Activated T-helper 17 cell treated with anti-CD3 and anti-CD28 coated beads, Interleukin-2, amount 50 U/mL, for 72 hours (primary cell): ENCODE data around the gene TEAD1. TPM values are rescaled to one million over a fixed set of nuclear protein-coding genes. Genes with fewer than 3 reads are reported as not detected.

Source experiments
- ATAC-seq: fragments of 150-1000 bp; cut with Tn5 transposase; replicated peaks from 2 replicates; pipeline ENCODE4 v1.10.0; 2021; ENCODE audit warnings: mild to moderate bottlenecking, moderate library complexity
- H3K27ac Mint-ChIP-seq: one replicate; pipeline ENCODE4 v1.8.0; 2022; ENCODE audit warnings: mixed read lengths
- H3K27me3 Mint-ChIP-seq: one replicate; pipeline ENCODE4 v1.8.0; 2022; ENCODE audit warnings: mixed read lengths
- H3K36me3 Mint-ChIP-seq: one replicate; pipeline ENCODE4 v1.8.0; 2022; ENCODE audit warnings: low read depth, mild to moderate bottlenecking, mixed read lengths
- H3K4me1 Mint-ChIP-seq: one replicate; pipeline ENCODE4 v1.8.0; 2022; ENCODE audit warnings: mixed read lengths
- H3K4me3 Mint-ChIP-seq: one replicate; pipeline ENCODE4 v1.8.0; 2022; ENCODE audit warnings: mild to moderate bottlenecking, mixed read lengths
- H3K9me3 Mint-ChIP-seq: one replicate; pipeline ENCODE4 v1.8.0; 2022; ENCODE audit warnings: mixed read lengths
- total RNA-seq, 2 donors: library from RNA; stranded (reverse); gene quantifications; one replicate each; pipeline ENCODE4 v1.2.3, GENCODE V29; 2022

The TEAD1 gene
- total RNA-seq, 2 donors from 2014 or later: 1.2 to 1.6 TPM

- no peak for ATAC-seq
- Mint-ChIP-seq H3K4me3 (no peak overlapping the region), H3K9me3 (no peaks in the 10 kb centered on the region), H3K27ac (no peak overlapping the region), H3K27me3 (peaks cover 2% of the 10 kb centered on the region), H3K4me1 (no peaks in the 10 kb centered on the region), H3K36me3 (no peaks in the 10 kb centered on the region)
Observed at GRCh38 chr11:12790861-12791616, 116.8 kb downstream of the TEAD1 start.

DNA sequence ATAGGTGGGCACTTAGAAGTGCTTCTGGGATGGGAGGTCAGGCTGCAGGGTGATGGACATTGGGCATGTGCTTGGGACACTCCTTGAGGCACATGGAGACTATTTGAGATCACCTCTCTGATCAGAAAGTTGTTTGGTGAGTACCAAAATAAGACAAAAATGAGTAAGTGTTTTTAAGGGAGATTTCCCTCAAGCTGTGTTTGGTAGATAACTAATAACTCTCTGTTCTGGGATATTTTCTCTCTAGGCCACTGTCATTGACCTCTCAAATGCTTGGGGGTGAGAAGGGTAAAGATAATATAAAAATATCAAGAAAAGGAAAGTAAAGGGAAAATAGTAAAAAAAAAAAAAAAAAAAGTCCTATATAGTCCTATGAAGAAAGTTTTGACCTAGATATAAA lies 117.8 kb downstream of the TEAD1 start:
- Mint-ChIP-seq H3K4me1 (no peaks in the 10 kb centered on the region), H3K4me3 (no peak overlapping the region)
- ATAC-seq: no peak

DNA sequence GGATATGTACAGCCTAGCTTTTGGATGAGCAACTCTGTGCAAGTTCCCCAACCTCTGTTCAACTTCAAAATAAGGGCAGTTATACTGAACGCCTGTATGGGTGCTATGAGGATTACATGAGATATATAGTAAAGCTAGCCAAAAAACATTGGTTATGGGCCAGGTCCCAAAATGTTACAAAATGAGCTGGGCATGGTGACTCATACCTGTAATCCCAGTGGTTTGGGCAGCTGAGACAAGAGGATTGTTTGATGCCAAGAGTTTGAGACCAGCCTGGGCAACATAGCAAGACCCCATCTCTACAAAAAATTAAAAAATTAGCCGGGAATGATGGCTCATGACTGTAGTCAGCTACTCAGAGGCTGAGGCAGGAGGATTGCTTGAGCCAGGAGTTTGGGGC lies 118.4 kb downstream of the TEAD1 start:
- no peak for ATAC-seq
- Mint-ChIP-seq H3K4me3 (no peak overlapping the region), H3K36me3 (no peaks in the 10 kb centered on the region), H3K9me3 (no peaks in the 10 kb centered on the region), H3K27me3 (peaks cover 8% of the 10 kb centered on the region), H3K4me1 (no peaks in the 10 kb centered on the region), H3K27ac (no peak overlapping the region)

More for the DNA sequence above, 117.8 kb downstream of the TEAD1 start:
- no peak overlapping the region for H3K27ac Mint-ChIP-seq
- H3K36me3 Mint-ChIP-seq: no peaks in the 10 kb centered on the region
- H3K27me3 Mint-ChIP-seq: peaks cover 3% of the 10 kb centered on the region
- H3K9me3 Mint-ChIP-seq: no peaks in the 10 kb centered on the region

- Mint-ChIP-seq H3K4me3 (no peak overlapping the region), H3K27ac (no peak overlapping the region), H3K4me1 (no peaks in the 10 kb centered on the region), H3K9me3 (no peaks in the 10 kb centered on the region), H3K36me3 (no peaks in the 10 kb centered on the region), H3K27me3 (peaks cover 10% of the 10 kb centered on the region)
- no peak for ATAC-seq
Observed at GRCh38 chr11:12793065-12793464, 118.8 kb downstream of the TEAD1 start.

DNA sequence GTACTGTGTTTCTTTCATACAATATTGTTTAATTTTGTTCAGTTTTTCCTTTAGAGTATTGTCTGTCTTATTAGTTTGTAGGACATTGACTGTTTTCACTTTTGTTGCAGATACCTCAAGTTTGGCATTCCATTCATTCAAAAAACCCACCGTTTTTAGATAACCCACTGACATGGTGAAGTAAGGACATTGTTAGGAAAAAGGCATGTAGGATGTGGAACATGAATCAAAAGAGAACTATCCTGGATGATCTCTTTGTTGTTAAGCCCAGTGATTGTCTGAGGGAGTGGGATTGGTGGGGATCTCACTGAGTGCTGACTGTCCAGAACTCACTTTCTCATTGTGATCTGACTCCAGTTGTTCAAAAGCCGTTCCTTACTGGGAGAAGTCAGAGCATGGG lies 119.3 kb downstream of the TEAD1 start:
- no peak overlapping the region for H3K4me3 Mint-ChIP-seq
- no peaks in the 10 kb centered on the region for H3K36me3 Mint-ChIP-seq
- H3K27me3 Mint-ChIP-seq: peaks cover 14% of the 10 kb centered on the region
- H3K9me3 Mint-ChIP-seq: no peaks in the 10 kb centered on the region
- no peak overlapping the region for H3K27ac Mint-ChIP-seq
- ATAC-seq: no peak
- H3K4me1 Mint-ChIP-seq: no peaks in the 10 kb centered on the region

DNA sequence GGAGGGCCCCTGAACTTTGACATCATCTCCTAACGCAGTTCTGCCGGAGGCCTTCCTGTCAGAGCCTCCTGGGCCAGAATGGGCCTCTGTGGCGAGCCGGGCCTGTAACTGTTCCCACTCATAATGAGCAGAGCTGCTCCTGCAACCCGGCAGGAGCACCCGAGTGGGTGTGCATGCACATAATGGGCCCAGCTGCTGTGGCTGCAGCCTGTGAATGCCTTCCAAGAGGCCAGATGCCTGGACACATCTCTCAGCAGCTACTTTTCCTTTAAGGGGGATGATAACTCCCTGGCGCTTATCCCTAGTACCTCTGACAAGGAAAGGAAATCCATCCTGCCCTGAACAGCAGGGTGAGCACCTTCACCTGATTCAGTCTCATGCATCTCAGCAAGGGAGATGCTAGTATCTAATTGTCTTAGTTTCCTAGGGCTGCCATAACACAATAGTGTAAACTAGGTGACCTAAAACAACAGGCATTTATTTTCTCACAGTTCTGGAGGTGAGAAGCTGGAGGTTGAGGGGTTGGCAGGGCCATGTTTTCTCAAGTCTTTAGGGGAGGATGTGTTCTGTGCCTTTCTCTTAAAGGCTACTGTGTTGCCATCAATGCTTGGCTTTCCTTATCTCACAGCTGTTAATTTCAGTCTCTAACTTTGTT lies 120.5 kb downstream of the TEAD1 start:
- no peak overlapping the region for H3K4me3 Mint-ChIP-seq
- H3K9me3 Mint-ChIP-seq: no peaks in the 10 kb centered on the region
- no peaks in the 10 kb centered on the region for H3K4me1 Mint-ChIP-seq
- ATAC-seq: no peak
- H3K27me3 Mint-ChIP-seq: peaks cover 17% of the 10 kb centered on the region
- H3K36me3 Mint-ChIP-seq: no peaks in the 10 kb centered on the region
- no peak overlapping the region for H3K27ac Mint-ChIP-seq

- Mint-ChIP-seq H3K4me3 (no peak overlapping the region), H3K36me3 (no peaks in the 10 kb centered on the region), H3K4me1 (no peaks in the 10 kb centered on the region), H3K27ac (no peak overlapping the region), H3K9me3 (no peaks in the 10 kb centered on the region), H3K27me3 (peaks cover 40% of the 10 kb centered on the region)
- ATAC-seq: no peak
Observed at GRCh38 chr11:12797996-12798395, 123.8 kb downstream of the TEAD1 start.

- Mint-ChIP-seq H3K9me3 (no peaks in the 10 kb centered on the region), H3K27me3 (peaks cover 44% of the 10 kb centered on the region), H3K4me1 (no peaks in the 10 kb centered on the region), H3K36me3 (no peaks in the 10 kb centered on the region), H3K4me3 (no peak overlapping the region), H3K27ac (no peak overlapping the region)
- no peak for ATAC-seq
Observed at GRCh38 chr11:12798609-12799011, 124.4 kb downstream of the TEAD1 start.

DNA sequence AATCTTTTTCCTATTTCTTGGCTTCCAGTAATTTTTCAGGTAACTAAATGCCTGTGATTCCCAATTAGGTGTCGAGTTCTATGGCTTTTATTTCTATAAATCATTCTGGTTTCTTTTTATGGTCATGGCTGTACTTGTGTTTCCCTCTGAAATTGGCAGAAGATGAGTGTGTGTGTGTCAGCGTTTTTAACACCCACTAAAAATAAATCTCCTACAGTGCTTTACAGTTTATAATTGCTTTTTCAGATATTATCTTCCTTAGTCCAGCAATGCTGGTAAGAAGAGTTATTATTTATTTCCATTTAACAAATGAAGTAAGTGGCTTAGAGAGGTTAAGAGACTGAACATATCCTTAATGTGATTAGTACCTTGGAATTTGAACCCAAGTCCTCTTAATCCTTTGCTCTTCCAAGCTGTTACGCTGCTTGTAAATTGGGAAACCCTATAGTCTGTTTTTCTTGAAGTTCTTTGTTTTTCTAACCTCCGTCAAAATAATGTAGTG lies 125.2 kb downstream of the TEAD1 start:
- Mint-ChIP-seq H3K9me3 (no peaks in the 10 kb centered on the region), H3K27ac (no peak overlapping the region), H3K27me3 (peaks cover 49% of the 10 kb centered on the region), H3K4me3 (no peak overlapping the region), H3K36me3 (no peaks in the 10 kb centered on the region), H3K4me1 (no peaks in the 10 kb centered on the region)
- no peak for ATAC-seq

GRCh38 chr11:12800032-12800671 lies 125.9 kb downstream of the TEAD1 start:
- no peaks in the 10 kb centered on the region for H3K9me3 Mint-ChIP-seq
- no peak for ATAC-seq
- H3K27me3 Mint-ChIP-seq: peaks cover 54% of the 10 kb centered on the region
- H3K4me3 Mint-ChIP-seq: no peak overlapping the region
- no peaks in the 10 kb centered on the region for H3K4me1 Mint-ChIP-seq
- no peaks in the 10 kb centered on the region for H3K36me3 Mint-ChIP-seq
- H3K27ac Mint-ChIP-seq: no peak overlapping the region

DNA sequence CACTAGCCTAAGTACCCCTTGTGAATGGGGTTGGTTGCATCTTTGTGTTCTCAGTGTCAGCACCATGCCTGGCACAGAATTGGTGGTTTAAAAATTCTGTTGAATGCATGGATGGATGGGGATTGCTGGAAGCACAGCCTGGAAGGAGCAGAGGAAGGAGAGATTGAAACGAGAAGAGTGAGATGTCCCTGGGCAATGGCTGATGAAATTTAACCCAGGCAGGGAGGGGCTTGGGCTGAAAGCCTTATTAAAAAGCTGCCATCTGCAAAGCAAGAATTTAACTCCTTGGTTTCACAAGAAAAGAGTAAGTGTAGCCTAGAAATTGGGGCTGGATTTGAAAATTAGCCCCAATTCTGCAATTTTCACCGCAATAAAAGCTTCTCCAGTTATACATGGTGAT lies 126.7 kb downstream of the TEAD1 start:
- Mint-ChIP-seq H3K27ac (no peak overlapping the region), H3K27me3 (peaks cover 61% of the 10 kb centered on the region), H3K4me1 (no peaks in the 10 kb centered on the region), H3K36me3 (no peaks in the 10 kb centered on the region), H3K4me3 (no peak overlapping the region), H3K9me3 (no peaks in the 10 kb centered on the region)
- no peak for ATAC-seq

- Mint-ChIP-seq H3K27me3 (peaks cover 57% of the 10 kb centered on the region), H3K9me3 (no peaks in the 10 kb centered on the region)
Observed at GRCh38 chr11:12801976-12802375, 127.8 kb downstream of the TEAD1 start.

DNA sequence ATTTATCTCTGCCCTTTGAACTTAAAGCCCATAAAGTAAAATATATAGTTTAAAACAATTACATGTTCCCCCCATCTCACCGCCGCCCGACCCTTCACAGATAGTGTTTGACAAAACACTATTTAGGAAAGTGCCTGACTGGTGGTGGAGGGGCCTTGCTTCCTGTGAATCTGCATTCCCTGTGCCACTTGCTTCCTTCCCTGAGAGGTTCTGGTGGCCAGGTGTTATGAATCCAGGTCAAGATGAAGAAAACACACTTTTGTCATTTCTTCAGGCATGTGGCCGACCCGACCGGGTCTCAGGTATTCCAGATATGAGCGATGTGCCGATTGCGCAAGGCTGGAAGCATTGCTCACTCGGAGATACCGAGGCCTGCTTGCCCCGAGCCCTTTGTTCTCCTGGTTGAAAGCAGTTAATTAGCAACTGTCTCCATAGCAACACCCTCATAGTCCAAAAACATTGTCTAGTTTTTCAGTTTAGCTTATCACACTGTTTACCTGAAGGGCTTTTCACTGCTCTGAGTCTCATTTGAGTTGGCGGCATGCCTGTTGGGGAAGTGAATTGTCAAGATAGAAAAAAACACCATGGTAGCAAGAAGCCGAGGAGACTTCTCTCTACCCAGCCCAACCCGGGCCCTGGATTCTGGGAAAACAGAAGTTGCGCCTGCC lies 128.3 kb downstream of the TEAD1 start:
- H3K4me3 Mint-ChIP-seq: no peak overlapping the region
- H3K4me1 Mint-ChIP-seq: no peaks in the 10 kb centered on the region

More at GRCh38 chr11:12801976-12802375, 127.8 kb downstream of the TEAD1 start:
- no peak overlapping the region for H3K27ac Mint-ChIP-seq
- ATAC-seq: no peak
- no peaks in the 10 kb centered on the region for H3K4me1 Mint-ChIP-seq
- no peaks in the 10 kb centered on the region for H3K36me3 Mint-ChIP-seq
- H3K4me3 Mint-ChIP-seq: no peak overlapping the region

DNA sequence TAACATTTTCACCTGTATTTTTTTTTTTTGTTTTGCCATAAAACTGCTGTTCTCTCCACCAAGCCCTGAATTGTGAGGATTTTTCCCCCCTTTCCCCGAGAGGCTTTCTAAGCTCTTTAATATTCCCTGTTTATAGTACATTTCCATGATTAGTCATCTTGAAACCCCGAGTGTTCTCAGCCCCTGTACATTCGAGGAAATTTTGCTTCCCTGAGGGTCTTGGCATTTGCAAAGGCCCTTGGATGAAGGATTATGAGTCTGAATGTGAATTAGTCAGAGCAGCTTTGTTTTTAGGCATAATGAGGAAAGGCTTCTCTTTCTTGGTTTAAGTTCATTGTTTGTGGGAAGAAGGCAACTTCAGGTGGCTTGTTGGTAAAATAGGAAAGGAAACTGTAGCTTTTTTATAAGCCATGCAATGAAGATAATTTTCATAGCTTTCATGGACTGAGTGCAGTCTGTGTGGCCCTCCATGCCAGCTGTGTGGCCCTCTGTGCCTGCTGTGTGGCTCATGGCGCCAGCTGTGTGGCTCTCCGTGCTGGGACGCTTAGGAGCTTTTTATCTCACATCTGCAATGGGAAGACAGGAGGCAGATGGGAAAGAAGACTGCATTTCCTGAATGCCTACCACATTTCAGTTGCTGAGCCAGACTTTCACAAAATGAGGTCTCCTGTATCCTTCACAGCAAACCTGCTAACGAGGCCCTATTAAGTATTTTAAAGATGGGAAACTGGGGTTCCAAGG lies 129.0 kb downstream of the TEAD1 start:
- Mint-ChIP-seq H3K36me3 (no peaks in the 10 kb centered on the region), H3K4me1 (no peaks in the 10 kb centered on the region), H3K27me3 (peaks cover 48% of the 10 kb centered on the region), H3K4me3 (no peak overlapping the region), H3K9me3 (no peaks in the 10 kb centered on the region), H3K27ac (no peak overlapping the region)
- ATAC-seq: no peak

More for the DNA sequence above, 128.3 kb downstream of the TEAD1 start:
- ATAC-seq: peak; percentile 21
- Mint-ChIP-seq H3K27me3 (peaks cover 53% of the 10 kb centered on the region), H3K9me3 (no peaks in the 10 kb centered on the region), H3K36me3 (no peaks in the 10 kb centered on the region), H3K27ac (no peak overlapping the region)
